22Rv1 (cell line): ENCODE results near the gene FZD10.

Experiments
- CTCF ChIP-seq: fragments of 450-650 bp; IDR thresholded peaks from 2 replicates; pipeline ENCODE4 v1.5.1; 2017; ENCODE audit warnings: mild to moderate bottlenecking
- ZFX ChIP-seq: fragments of 450-650 bp; IDR thresholded peaks from 2 replicates; pipeline ENCODE4 v1.6.1; 2017; ENCODE audit warnings: antibody characterized with exemption, borderline replicate concordance

GRCh38 chr12:130138478-130138877 is 23.8 kb upstream of the FZD10 start:
- TF ChIP-seq CTCF (no peak), ZFX (no peak)
